KG1 (cell line): ENCODE results near the gene WDR88.
"Not testable (repeated sequence)": the region's sequence is repeated elsewhere in the genome, so short reads cannot be mapped to it uniquely, and the experiment has no call there.

Experiments
- DNase-seq: peaks from one replicate; lab custom pipeline; 2025; lab: John Stamatoyannopoulos, UW

Gene WDR88

GRCh38 chr19:33198169-33198568 lies 66.3 kb downstream of the WDR88 start:
- no peak for DNase-seq

- DNase-seq, result no peak
Measured at GRCh38 chr19:33199441-33200265, 67.7 kb downstream of the WDR88 start.

- no peak for DNase-seq
Measured at GRCh38 chr19:33201473-33201872, 69.6 kb downstream of the WDR88 start.

DNA sequence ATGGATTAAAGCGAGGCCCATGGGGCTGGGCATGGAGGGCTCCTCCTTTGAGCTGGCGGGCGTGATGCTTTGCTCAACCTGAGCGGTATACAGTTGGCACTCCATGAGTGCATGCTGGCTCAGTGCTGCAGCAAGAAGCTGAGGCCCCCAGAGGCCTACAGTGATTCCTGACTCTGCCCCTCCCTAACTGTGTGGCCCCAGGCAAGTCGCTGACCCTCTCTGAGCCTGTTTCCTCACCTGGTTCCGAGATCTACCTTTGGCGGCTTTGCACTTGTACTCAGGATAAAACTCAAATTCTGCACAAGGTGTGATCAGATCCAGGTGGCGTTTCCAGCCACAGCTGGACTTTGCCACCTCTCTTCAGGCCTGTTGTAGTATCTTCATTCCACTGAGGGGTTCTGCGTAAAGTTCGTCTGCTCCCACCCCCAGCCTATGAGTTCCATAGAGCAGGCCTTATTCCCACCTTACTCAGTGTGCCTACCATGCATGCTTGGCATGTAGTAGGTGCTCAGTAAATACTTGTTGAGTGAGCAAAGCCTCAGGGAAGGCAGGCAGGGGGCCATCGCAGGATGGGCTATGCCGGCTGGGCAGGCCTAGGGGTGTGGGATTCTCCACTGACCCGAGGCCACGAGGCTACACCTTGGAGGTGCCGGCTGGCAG lies 70.1 kb downstream of the WDR88 start:
- DNase-seq, result no peak

DNA sequence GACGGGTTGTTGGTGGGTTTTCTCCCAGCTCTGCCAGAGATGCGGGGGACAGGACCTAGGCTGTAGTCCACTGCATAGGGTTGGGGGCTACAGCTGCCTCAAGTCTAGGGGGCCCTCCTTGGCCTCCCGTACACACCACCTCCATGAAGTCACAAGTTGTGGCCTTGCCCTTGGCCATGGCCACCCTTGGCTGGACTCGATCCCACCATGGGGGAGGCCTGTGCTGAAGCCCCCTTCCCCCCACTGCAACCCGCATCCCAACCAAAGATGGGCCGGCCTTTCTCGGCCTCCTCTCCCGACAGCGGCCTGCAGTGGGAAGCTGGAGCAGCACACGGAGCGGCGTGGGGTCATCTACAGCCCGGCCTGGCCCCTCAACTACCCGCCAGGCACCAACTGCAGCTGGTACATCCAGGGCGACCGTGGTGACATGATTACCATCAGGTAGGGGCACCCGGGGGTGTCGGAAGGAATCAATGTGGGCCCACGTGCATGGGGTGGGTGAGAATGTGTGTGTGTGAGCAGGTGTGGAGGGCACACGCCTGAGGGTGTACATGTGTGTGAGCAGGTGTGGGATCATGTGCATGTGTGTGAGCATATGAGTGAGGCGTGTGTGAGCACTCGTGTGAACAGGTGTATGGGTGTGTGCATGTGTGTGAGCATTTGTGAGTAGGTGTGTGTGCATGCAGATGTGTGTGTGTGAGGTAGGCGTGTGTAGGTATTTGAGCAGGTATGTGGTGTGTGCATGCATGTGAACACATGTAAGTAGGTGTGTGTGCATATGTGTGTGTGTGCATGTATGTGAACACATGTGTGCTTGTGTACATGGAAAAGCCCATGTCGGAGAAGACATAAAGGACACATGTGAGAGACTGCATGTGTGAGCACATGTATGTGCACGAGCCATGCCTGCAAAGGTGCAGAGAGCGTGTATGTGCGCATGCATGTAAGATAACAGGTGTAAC lies 70.9 kb downstream of the WDR88 start:
- no peak for DNase-seq

- no peak for DNase-seq
Measured at GRCh38 chr19:33203529-33203928, 71.6 kb downstream of the WDR88 start.

- no peak for DNase-seq
Measured at GRCh38 chr19:33204136-33204973, 72.4 kb downstream of the WDR88 start.

DNA sequence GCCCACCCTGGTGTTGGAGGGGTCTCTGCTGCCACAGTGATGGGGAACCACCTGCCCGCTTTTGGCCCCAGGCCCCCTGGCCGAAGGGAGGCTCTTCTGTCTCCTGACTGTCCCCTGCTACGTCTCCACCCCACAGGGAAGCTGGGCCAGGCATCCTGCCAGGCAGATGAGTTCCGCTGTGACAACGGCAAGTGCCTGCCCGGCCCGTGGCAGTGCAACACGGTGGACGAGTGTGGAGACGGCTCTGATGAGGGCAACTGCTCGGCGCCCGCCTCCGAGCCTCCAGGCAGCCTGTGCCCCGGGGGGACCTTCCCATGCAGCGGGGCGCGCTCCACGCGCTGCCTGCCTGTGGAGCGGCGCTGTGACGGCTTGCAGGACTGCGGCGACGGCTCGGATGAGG lies 73.2 kb downstream of the WDR88 start:
- DNase-seq, result no peak

DNA sequence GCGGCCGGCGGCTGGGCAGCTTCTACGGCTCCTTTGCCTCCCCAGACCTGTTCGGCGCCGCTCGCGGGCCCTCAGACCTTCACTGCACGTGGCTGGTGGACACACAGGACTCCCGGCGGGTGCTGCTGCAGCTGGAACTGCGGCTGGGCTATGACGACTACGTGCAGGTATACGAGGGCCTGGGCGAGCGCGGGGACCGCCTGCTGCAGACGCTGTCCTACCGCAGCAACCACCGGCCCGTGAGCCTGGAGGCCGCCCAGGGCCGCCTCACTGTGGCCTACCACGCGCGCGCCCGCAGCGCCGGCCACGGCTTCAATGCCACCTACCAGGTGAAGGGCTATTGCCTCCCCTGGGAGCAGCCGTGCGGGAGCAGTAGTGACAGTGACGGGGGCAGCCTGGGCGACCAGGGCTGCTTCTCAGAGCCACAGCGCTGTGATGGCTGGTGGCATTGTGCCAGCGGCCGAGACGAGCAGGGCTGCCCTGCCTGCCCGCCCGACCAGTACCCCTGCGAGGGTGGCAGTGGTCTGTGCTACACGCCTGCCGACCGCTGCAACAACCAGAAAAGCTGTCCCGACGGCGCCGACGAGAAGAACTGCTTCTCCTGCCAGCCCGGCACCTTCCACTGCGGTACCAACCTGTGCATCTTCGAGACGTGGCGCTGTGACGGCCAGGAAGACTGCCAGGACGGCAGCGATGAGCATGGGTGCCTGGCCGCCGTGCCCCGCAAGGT lies 73.8 kb downstream of the WDR88 start:
- no peak for DNase-seq

DNA sequence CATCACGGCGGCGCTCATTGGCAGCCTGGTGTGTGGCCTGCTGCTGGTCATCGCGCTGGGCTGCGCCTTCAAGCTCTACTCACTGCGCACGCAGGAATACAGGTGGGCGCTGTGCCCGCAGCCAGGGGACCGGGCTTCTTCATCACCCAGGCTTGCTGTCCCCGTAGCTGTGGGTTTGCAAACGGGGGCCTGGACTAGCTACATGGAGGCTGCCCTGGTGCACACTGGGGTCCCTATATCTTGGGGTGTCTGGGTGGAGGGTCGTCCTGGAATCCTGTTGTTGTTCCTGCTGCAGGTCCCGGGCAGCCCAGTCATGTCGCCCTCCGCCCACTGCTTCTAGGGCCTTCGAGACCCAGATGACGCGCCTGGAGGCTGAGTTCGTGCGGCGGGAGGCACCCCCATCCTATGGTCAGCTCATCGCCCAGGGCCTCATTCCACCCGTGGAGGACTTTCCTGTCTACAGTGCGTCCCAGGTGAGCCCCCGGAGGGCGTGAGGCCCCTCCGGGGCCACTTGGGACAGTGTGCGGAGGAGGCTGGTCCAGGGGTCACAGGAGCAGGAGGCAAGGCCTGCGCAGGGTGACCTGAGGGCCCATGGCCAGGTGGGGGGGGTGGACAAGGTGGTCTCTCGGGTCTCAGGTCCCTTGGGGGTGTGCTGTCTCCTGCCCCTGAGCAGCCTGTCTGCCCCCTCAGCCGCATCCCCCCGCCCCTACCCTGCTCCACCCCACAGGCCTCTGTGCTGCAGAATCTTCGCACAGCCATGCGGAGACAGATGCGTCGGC lies 74.5 kb downstream of the WDR88 start:
- DNase-seq, result no peak

DNA sequence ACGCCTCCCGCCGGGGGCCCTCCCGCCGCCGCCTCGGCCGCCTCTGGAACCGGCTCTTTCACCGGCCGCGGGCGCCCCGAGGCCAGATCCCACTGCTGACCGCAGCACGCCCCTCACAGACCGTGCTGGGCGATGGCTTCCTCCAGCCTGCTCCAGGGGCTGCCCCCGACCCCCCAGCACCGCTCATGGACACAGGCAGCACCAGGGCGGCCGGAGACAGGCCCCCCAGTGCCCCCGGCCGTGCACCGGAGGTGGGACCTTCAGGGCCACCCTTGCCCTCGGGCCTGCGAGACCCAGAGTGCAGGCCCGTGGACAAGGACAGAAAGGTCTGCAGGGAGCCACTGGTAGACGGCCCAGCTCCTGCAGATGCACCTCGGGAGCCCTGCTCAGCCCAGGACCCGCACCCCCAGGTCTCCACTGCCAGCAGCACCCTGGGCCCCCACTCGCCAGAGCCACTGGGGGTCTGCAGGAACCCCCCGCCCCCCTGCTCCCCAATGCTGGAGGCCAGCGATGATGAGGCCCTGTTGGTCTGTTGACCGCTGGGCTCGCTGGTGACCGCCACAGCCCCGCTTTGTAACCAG lies 75.2 kb downstream of the WDR88 start:
- DNase-seq, result no peak

GRCh38 chr19:33207903-33208302 lies 76.0 kb downstream of the WDR88 start:
- no peak for DNase-seq

- DNase-seq, result no peak
Measured at GRCh38 chr19:33208371-33208895, 76.5 kb downstream of the WDR88 start.

DNA sequence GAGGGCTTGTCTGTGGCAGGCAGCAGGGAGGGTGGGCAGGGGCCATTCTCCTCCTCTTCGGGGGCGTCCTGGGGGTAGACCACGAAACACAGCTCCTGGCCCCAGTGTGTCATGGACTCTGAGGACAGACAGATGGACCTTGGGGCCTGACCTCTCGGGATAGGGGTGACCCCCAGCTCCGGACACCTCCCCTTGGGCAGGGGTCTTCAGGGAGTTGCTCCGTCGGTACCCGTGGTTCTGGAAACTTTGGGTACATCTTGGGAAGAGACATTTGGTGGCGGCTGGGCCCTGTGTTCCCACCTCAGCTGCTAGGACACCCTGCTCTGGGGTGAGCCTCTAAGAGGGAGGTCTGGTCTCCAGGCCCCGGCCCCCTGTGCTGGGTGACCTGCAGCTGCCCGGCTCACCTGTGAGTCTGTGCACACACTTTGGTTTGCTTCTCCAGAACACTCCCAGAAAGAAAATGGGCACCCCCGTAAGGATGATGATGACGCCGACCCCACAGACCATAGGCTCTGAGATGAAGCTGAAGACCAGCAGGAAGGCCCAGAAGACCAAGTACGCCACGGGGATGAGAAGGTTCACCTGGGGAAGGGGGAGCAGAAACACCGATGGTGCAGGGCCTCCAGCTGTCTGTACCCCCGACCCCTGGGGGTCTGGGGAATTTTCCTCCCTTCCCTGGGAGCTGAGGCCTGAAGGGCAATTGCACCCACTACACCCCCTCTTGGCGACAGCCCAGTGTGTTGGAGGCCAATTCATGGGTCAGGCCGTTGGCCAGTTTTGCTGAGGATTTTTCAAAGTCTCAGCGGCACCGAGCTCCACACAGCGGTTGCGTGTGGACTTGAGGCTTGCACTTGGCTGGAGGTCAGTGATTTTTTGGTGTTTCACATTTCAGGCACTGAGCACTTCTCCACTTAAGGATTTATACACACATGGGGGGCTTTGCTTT lies 77.3 kb downstream of the WDR88 start:
- DNase-seq, result no peak

- DNase-seq, result not testable (repeated sequence)
Measured at GRCh38 chr19:33209850-33210230, 77.9 kb downstream of the WDR88 start.

DNA sequence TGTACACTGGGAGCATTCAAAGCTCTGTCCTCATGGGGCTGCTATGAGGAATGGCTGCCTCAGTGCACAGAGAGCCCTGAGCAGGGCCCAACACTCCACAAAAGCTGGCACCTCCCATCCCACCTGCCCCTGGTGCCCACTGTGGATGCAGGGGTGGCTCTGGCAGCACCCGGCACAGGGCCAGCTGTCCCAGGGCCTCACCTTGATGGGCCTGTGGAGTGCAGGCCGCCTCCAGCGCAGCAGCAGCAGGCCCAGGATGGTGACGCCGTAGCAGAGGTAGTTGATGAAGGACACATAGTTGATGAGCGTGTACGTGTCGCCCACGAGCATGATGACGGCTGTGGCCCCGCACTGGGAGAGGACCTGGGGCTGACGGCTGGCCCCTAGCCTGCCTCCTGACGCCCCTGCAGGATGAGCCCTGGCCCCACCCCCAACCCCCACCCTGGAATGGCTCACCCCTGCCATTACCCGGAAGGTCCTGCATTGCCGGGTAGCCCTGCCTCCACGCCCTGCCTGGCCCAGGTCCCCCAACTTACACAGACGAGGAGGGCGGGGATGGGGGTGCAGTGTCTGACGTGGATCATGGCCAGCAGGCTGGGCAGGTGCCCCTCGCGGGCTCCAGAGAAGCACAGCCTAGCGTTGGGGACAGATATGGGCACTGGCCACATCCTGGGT lies 78.5 kb downstream of the WDR88 start:
- DNase-seq, result no peak

DNA sequence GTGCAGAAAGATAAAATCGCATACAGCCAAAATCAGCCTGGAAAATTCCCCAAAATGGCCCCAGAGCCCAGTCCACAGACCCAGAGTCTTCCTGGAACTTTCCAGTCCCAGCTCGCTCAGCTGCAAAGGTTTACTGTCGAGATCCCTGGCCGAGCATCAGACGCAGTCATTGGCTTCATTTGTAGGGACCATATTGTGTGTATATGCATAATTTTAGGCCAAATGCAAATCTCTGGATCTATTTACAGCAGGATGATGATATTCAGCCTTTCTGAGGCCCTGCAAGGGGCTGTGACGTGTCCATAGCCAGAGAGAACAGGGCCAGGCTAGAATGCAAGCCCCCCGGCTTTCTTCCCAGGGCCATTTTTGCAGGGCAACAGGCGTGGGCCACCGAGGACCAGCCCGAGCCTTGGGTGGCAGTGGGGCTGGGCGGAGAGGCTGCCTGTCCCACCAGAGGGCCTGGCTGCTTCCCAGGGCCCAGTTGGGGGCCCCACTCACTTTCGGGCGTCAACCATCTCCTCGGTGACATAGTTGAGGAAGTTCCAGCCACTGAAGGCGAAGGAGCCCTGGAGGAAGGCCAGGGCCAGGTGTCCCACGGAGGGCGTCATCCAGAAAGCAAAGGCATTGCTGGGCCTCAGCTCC lies 80.0 kb downstream of the WDR88 start:
- DNase-seq, result no peak
